ENCODE measurements around the gene CD300LB. TPM values are rescaled to one million over a fixed set of nuclear protein-coding genes. Genes with fewer than 3 reads are reported as not detected.

CD300LB gene
- total RNA-seq, 2 donors from 2014 or later = 0.64 to 0.80 TPM

GRCh38 chr17:74547736-74548135 is 16.5 kb upstream of the CD300LB start:
- Histone ChIP-seq H3K36me3 (no peaks in the 10 kb centered on the region), H3K4me3 (no peak overlapping the region), H3K27me3 (replicated peaks; ENCODE audit: insufficient read depth) (no peaks in the 10 kb centered on the region), H3K27ac (no peak overlapping the region), H3K4me1 (replicated peaks) (no peaks in the 10 kb centered on the region), H3K9me3 (no peaks in the 10 kb centered on the region)
- intact Hi-C loops (cut with DNase I) = no loop called here
- TF ChIP-seq, protein P1, sequence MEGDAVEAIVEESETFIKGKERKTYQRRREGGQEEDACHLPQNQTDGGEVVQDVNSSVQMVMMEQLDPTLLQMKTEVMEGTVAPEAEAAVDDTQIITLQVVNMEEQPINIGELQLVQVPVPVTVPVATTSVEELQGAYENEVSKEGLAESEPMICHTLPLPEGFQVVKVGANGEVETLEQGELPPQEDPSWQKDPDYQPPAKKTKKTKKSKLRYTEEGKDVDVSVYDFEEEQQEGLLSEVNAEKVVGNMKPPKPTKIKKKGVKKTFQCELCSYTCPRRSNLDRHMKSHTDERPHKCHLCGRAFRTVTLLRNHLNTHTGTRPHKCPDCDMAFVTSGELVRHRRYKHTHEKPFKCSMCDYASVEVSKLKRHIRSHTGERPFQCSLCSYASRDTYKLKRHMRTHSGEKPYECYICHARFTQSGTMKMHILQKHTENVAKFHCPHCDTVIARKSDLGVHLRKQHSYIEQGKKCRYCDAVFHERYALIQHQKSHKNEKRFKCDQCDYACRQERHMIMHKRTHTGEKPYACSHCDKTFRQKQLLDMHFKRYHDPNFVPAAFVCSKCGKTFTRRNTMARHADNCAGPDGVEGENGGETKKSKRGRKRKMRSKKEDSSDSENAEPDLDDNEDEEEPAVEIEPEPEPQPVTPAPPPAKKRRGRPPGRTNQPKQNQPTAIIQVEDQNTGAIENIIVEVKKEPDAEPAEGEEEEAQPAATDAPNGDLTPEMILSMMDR (IDR thresholded peaks at IDR 0.05) = no peak
- TF ChIP-seq POLR2AphosphoS5 (IDR thresholded peaks at IDR 0.05) (no peak), POLR2A (IDR thresholded peaks at IDR 0.05) (no peak)
- DNase-seq (ENCODE audit: low spot score) = no peak
- WGBS = 60% methylated on average over 3 of the region's 3 CpGs

DNA sequence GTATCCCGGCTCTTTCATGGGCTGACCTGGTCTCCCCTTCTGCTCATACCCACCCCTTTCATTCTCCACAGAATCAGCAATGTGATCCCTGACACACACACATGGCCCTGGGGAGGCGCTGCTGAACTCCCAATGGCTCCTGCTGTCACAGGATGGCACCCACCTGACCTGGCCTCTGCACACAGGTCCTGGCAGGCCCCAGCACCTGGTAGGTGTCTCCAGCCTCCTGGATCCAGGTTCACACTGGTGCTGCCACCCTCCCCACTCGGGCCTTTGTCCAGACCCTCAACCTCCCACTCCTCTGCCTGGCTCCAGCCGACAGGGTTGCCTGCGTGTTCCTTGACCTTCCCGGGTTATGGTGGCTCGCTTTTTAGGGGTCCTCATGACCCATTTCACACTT is 16.0 kb upstream of the CD300LB start:
- Histone ChIP-seq H3K4me3 (no peak overlapping the region), H3K36me3 (no peaks in the 10 kb centered on the region), H3K27me3 (replicated peaks; ENCODE audit: insufficient read depth) (no peaks in the 10 kb centered on the region), H3K27ac (no peak overlapping the region), H3K4me1 (replicated peaks) (no peaks in the 10 kb centered on the region), H3K9me3 (no peaks in the 10 kb centered on the region)
- no peak for TF ChIP-seq POLR2A (IDR thresholded peaks at IDR 0.05)
- TF ChIP-seq, protein P1 (IDR thresholded peaks at IDR 0.05) = no peak
- no peak for TF ChIP-seq POLR2AphosphoS5 (IDR thresholded peaks at IDR 0.05)
- no peak for DNase-seq (ENCODE audit: low spot score)
- WGBS = 88% methylated on average over 7 of the region's 7 CpGs
- intact Hi-C loops (cut with DNase I) = no loop called here

DNA sequence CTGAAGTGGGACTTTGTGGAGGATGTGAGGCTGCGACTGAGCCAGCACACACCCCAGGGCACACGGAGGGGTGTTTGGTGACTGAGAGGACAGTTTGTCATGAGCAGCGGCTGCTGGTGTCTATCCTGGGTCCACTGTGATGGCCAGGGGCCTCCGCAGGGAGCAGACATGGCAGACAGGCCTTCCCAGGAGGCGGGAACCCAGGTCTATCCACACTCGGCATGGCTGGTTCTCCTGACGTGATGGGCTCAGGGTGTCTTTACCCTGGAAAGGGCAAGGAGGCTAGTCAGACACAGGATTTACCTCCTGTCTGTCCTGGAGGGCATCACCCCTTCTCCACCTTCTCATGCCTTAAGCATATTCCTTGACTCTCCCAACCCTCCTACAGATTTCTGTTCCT is 15.3 kb upstream of the CD300LB start:
- TF ChIP-seq, protein P1 (IDR thresholded peaks at IDR 0.05) = no peak
- TF ChIP-seq POLR2A (IDR thresholded peaks at IDR 0.05) (no peak), POLR2AphosphoS5 (IDR thresholded peaks at IDR 0.05) (no peak)
- intact Hi-C loops (cut with DNase I) = no loop called here
- DNase-seq (ENCODE audit: low spot score) = no peak
- Histone ChIP-seq H3K27me3 (replicated peaks; ENCODE audit: insufficient read depth) (no peaks in the 10 kb centered on the region), H3K9me3 (no peaks in the 10 kb centered on the region), H3K4me3 (no peak overlapping the region), H3K4me1 (replicated peaks) (no peaks in the 10 kb centered on the region), H3K27ac (no peak overlapping the region), H3K36me3 (no peaks in the 10 kb centered on the region)
- 84% methylated on average over 7 of the region's 7 CpGs for WGBS

GRCh38 chr17:74545843-74546230 is 14.6 kb upstream of the CD300LB start, which contains the start of gene CD300C:
Gene CD300C (minus strand): TSS chr17:74546115. CDS start chr17:74545782, 333 bp downstream.
- Histone ChIP-seq H3K4me1 (replicated peaks) (no peaks in the 10 kb centered on the region), H3K36me3 (no peaks in the 10 kb centered on the region), H3K9me3 (no peaks in the 10 kb centered on the region), H3K27me3 (replicated peaks; ENCODE audit: insufficient read depth) (no peaks in the 10 kb centered on the region), H3K4me3 (no peak within 1 kb of the TSS), H3K27ac (no peak within 1 kb of the TSS)
- intact Hi-C loops (cut with DNase I) = no loop called here
- WGBS = 89% methylated on average over 5 of the region's 5 CpGs
- TF ChIP-seq POLR2AphosphoS5 (IDR thresholded peaks at IDR 0.05) (no peak), POLR2A (IDR thresholded peaks at IDR 0.05) (no peak)
- TF ChIP-seq, protein P1 (IDR thresholded peaks at IDR 0.05) = no peak
- no peak for DNase-seq (ENCODE audit: low spot score)

DNA sequence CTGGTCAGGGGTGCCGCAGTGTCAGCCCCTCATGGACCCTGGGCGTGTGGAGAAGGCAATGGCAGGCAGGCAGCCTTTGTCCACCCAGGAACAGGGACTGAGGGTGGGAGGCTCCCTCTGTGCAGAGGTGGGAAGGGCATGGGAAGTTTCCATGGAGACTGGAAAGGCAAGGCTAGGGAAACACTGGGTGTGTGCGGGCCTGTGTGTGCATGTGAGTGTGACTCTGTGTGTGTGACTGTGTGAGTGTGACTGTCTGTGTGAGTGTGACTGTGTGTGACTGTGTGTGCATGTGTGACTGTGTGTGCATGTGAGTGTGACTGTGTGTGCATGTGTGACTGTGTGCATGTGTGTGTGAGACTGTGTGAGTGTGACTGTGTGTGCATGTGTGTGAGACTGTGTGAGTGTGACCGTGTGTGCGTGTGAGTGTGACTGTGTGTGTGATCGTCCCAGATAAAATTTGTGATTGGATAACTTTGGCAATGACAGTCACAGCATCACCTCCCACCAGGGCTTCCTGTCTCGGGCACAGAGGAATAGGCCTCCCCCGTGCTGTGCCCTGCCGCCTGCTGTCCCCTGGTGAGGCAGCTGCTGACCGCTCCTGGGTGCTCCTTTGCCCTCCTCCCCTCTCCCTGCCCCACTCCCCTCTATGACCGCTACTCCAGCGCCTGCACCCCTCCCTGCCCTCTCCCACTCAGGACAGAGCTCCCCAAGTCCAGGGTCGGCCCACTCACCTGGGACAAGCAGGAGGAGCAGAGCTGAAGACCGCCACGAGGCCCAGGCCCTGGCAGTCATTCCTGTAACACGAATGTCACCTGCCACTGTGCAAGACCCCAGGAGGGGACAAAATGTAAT is 13.9 kb upstream of the CD300LB start:
- no peak overlapping the region for H3K27ac ChIP-seq
- H3K27me3 ChIP-seq (replicated peaks; ENCODE audit: insufficient read depth) = no peaks in the 10 kb centered on the region
- WGBS = 71% methylated on average over 16 of the region's 16 CpGs
- intact Hi-C loops (cut with DNase I) = no loop called here
- TF ChIP-seq POLR2AphosphoS5 (IDR thresholded peaks at IDR 0.05) = no peak
- DNase-seq (ENCODE audit: low spot score) = no peak
- no peak overlapping the region for H3K4me3 ChIP-seq
- no peaks in the 10 kb centered on the region for H3K4me1 ChIP-seq (replicated peaks)
- H3K9me3 ChIP-seq = no peaks in the 10 kb centered on the region
- H3K36me3 ChIP-seq = no peaks in the 10 kb centered on the region

All from prostate gland (tissue), 2 donors.